A673 (cell line): ENCODE data around the gene KLHL28. TPM values are rescaled to one million over a fixed set of nuclear protein-coding genes. Genes with fewer than 3 reads are reported as not detected.

Experiments used
- BruUV-seq: library from RNA; stranded (reverse); fragments of 400-500 nt; replicated peaks from 2 replicates; lab custom pipeline; 2021; lab: Mats Ljungman, UMichigan
- CTCF ChIA-PET: fragments of 300-600 bp; sonication (Branson Sonifier 250); formaldehyde crosslinking; loops from one replicate; lab custom pipeline; 2022; ENCODE audit warnings: antibody characterized with exemption; lab: Charles Lee
- POLR2A ChIA-PET: fragments of 300-600 bp; sonication (Branson Sonifier 250); formaldehyde crosslinking; loops from one replicate; lab custom pipeline; 2022; ENCODE audit warnings: antibody characterized with exemption; ENCODE audit not compliant: low non-redundant PET; lab: Charles Lee
- DNase-seq: peaks from one replicate; pipeline ENCODE4 v3.0.0-alpha.2; 2015; ENCODE audit warnings: low spot score
- H3K27ac ChIP-seq: fragments of 200-600 bp; sonication (generic); 2 replicates; pipeline ENCODE4 v1.5.1; 2016; ENCODE audit warnings: mixed run types, low read depth, mild to moderate bottlenecking, mixed read lengths, antibody characterized with exemption, low read length; ENCODE audit not compliant: poor library complexity, severe bottlenecking
- H3K27me3 ChIP-seq: fragments of 200-600 bp; sonication (generic); replicated peaks from 2 replicates; pipeline ENCODE4 v1.6.1; 2017; ENCODE audit warnings: mixed run types, low read depth, mild to moderate bottlenecking, mixed read lengths, antibody characterized with exemption, low read length; ENCODE audit not compliant: insufficient read depth, poor library complexity
- H3K36me3 ChIP-seq: fragments of 200-600 bp; sonication (generic); 2 replicates; pipeline ENCODE4 v1.6.1; 2016; ENCODE audit warnings: mixed run types, mild to moderate bottlenecking, mixed read lengths, antibody characterized with exemption, low read length; ENCODE audit not compliant: insufficient read depth, poor library complexity, severe bottlenecking
- H3K4me1 ChIP-seq: fragments of 200-600 bp; sonication (generic); 2 replicates; pipeline ENCODE4 v1.6.1; 2017; ENCODE audit warnings: mixed run types, mild to moderate bottlenecking, mixed read lengths, antibody characterized with exemption, low read length; ENCODE audit not compliant: insufficient read depth, poor library complexity, severe bottlenecking
- H3K4me3 ChIP-seq: fragments of 200-600 bp; sonication (generic); 2 replicates; pipeline ENCODE4 v1.5.1; 2016; ENCODE audit warnings: low read depth, mixed run types, mild to moderate bottlenecking, mixed read lengths, low read length; ENCODE audit not compliant: poor library complexity, severe bottlenecking
- H3K9me3 ChIP-seq: fragments of 200-600 bp; sonication (generic); 2 replicates; pipeline ENCODE4 v1.6.1; 2016; ENCODE audit warnings: mixed run types, low read depth, mild to moderate bottlenecking, mixed read lengths, antibody characterized with exemption, low read length; ENCODE audit not compliant: poor library complexity, severe bottlenecking
- CTCF ChIP-seq: fragments of 300-800, 200-600 bp; sonication (generic); conservative IDR thresholded peaks from 2 replicates; pipeline ENCODE4 v1.5.1; 2017; ENCODE audit warnings: low read depth, mild to moderate bottlenecking, antibody characterized with exemption, low read length, moderate library complexity, mixed read lengths
- EZH2 ChIP-seq: fragments of 200-600 bp; sonication (generic); IDR thresholded peaks from 2 replicates; pipeline ENCODE4 v1.6.1; 2017; ENCODE audit warnings: borderline replicate concordance, low read depth, mild to moderate bottlenecking, mixed read lengths, antibody characterized with exemption, low read length; ENCODE audit not compliant: poor library complexity, severe bottlenecking
- intact Hi-C: fragments of 100-400 bp; cut with micrococcal nuclease; formaldehyde crosslinking; loops from one replicate; pipeline ENCODE4 v1.10.0; 2022; ENCODE audit not compliant: unreplicated experiment
- total RNA-seq: library from RNA; stranded (reverse); gene quantifications from 2 replicates; pipeline ENCODE4 v1.2.3, GENCODE V29; 2021

Gene KLHL28
- total RNA-seq, 1 experiment from 2014 or later, result 10.0 TPM

- H3K4me3 ChIP-seq, result no peak overlapping the region
- DNase-seq, result no peak
- intact Hi-C loops, result no loop called here
- H3K27ac ChIP-seq, result no peak overlapping the region
- TF ChIP-seq CTCF, result no peak
- TF ChIP-seq EZH2, result no peak
- POLR2A ChIA-PET, result no interaction called here
- H3K27me3 ChIP-seq, result no peaks in the 10 kb centered on the region
- no peaks in the 10 kb centered on the region for H3K4me1 ChIP-seq
- no TSS peak for BruUV-seq
- CTCF ChIA-PET, result no interaction called here
- H3K36me3 ChIP-seq, result peaks cover 5% of the 10 kb centered on the region
- no peaks in the 10 kb centered on the region for H3K9me3 ChIP-seq
Observed at GRCh38 chr14:44951051-44951450, 10.7 kb downstream of the KLHL28 start.

- no TSS peak for BruUV-seq
- POLR2A ChIA-PET, result no interaction called here
Observed at GRCh38 chr14:44945264-44945663, 16.5 kb downstream of the KLHL28 start.

DNA sequence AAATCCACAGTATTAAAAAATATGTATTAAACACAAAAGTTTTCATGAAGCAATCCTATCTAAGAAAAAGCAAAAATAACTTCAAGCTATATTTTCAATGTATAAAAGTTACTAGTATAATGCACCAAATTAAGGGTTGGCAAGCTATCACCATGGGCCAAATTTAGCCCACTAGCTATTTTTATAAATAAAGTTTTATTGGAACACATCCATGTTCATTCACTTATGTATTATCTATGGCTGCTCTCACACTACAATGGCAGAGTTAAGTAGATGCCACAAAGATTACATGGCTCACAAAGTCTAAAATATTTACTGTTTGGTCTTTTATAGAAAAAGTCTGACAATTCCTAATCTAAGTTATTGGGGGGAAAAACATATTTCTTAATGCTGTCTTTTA, 17.6 kb downstream of the KLHL28 start:
- TF ChIP-seq CTCF, result no peak
- TF ChIP-seq EZH2, result no peak
- BruUV-seq, result no TSS peak
- Histone ChIP-seq H3K4me3 (no peak overlapping the region), H3K27me3 (no peaks in the 10 kb centered on the region), H3K4me1 (no peaks in the 10 kb centered on the region), H3K9me3 (peaks cover 3% of the 10 kb centered on the region), H3K36me3 (peaks cover 23% of the 10 kb centered on the region), H3K27ac (no peak overlapping the region)
- ChIA-PET CTCF (no interaction called here), POLR2A (no interaction called here)
- intact Hi-C loops, result no loop called here
- no peak for DNase-seq

More at GRCh38 chr14:44945264-44945663, 16.5 kb downstream of the KLHL28 start:
- Histone ChIP-seq H3K4me3 (no peak overlapping the region), H3K4me1 (no peaks in the 10 kb centered on the region), H3K36me3 (peaks cover 18% of the 10 kb centered on the region), H3K9me3 (no peaks in the 10 kb centered on the region), H3K27me3 (no peaks in the 10 kb centered on the region), H3K27ac (no peak overlapping the region)
- CTCF ChIA-PET, result no interaction called here
- intact Hi-C loops, result no loop called here
- DNase-seq, result no peak
- TF ChIP-seq CTCF, result no peak
- no peak for TF ChIP-seq EZH2
